HG02970 (cell line): Measurements from ENCODE around the gene MDM1.

Source experiments
- ATAC-seq: cut with Tn5 transposase; IDR thresholded peaks from one replicate; pipeline ENCODE4 v1.9.1; 2021; ENCODE audit warnings: mild to moderate bottlenecking, moderate library complexity, moderate number of reproducible peaks; ENCODE audit not compliant: unreplicated experiment, low FRiP score

Gene MDM1, protein sequence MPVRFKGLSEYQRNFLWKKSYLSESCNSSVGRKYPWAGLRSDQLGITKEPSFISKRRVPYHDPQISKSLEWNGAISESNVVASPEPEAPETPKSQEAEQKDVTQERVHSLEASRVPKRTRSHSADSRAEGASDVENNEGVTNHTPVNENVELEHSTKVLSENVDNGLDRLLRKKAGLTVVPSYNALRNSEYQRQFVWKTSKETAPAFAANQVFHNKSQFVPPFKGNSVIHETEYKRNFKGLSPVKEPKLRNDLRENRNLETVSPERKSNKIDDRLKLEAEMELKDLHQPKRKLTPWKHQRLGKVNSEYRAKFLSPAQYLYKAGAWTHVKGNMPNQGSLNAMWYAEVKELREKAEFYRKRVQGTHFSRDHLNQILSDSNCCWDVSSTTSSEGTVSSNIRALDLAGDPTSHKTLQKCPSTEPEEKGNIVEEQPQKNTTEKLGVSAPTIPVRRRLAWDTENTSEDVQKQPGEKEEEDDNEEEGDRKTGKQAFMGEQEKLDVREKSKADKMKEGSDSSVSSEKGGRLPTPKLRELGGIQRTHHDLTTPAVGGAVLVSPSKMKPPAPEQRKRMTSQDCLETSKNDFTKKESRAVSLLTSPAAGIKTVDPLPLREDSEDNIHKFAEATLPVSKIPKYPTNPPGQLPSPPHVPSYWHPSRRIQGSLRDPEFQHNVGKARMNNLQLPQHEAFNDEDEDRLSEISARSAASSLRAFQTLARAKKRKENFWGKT

DNA sequence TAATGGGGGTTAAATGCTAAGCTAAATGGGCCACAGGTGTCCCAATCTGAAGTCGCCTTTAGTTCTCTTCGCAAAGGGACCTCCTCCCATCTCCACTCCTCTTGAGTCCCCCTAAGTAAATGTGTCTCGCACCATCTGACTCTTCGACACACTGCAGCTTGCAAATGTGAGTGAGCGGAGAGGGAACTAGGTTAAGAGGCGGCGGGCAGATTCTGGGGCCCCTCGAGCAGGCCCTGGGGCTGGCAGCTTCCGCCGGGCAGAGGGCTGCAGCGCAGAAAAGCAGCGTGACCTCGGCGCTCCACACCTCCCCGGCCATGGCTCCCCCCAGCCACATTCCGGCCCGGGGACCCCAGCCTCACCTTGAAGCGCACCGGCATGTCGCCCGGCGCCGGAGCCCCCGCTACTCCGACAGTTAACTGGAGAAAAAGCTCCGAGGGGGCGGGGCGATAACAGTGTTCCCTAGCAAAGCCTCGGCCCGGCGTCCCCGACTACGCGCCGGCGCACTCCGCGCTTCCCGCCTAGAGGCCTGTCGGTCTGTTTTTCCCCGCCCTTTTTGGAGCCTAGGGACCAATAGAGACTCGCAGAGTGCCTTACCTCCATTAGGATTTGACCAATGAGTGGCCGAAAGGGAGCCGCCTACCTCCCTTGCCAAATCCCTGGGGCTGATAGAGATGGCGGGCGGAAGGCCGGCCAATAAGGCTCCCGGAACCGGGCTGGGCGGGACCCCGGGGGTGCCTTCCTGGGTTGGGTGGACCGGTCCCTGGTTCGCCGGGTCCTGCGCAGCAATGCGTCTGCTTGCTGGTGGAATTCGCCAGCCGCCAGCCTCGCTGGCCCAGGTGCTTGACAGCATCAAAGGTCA, at the start of gene MDM1:
Gene MDM1 (minus strand): TSS at position 494 of the 859 bp plus-strand sequence. CDS start 117 bp downstream, at position 377.
- ATAC-seq = peak; percentile 99

DNA sequence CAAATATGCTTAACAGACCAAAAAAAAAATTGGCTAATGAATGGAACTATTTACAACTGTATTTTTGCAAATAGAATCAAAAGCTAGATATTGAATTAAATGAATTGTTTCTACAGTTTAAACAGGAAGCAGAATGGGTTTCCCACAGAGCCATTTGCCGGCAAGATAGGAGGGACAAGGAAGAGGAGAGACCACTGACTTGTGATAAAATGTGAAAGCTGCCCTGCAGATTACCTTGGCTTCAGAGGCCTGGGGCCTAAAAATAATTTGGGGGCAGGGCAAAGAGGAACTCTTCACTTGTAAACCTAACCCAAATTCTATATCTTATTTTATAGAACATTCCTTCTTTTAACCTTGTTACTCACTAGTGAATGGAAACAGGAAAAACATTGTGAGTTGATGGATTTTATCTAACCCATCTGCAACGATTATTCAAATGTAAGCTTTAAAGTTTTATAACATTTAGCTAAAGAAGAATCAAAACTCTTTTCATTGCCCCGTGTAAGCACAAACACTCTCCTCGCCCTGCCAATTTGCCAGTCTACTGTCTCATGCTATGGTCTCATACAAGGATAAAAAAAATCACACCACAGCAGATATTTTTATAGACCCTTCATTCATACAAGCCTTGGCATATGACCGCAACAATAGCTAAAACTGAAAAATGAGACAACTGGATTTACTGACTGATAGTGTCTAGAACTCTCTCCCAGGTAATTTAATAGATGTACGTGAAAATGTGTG, 49.5 kb upstream of the MDM1 start:
- no peak for ATAC-seq

DNA sequence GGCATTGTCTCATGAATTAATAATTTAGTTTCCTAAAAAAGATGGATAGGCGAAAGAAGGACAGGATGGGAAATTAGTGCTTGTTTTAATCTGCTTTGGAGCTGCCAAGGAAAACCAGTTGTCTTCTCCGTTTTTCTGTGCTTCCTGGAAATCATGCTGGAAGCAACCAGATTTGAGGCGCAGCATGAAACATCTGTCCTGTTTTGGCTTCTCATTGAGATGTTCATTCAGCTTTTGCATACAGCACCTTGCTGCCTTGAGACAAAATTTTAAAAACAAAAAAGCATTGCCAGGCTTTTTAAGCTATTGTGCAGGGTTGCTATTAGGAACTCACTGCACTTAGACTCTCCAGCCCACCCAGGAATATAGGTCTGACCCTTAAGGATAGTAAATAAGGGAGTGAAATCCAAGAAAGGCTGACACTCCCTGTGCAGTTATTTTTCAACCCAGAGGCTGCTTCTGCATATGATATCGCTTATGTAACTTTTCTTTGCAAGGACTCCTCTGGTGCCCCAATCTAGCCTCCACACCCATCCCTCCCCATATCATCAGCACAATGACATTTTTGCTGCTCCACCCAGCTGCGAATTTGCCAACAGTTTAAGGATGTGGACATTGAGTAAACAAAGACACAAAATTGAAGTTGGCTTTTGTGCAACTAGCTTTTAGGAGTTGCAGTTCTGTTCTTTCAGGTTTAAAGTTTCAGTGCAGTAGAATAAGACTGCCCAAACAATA, 46.9 kb upstream of the MDM1 start:
- ATAC-seq = no peak

DNA sequence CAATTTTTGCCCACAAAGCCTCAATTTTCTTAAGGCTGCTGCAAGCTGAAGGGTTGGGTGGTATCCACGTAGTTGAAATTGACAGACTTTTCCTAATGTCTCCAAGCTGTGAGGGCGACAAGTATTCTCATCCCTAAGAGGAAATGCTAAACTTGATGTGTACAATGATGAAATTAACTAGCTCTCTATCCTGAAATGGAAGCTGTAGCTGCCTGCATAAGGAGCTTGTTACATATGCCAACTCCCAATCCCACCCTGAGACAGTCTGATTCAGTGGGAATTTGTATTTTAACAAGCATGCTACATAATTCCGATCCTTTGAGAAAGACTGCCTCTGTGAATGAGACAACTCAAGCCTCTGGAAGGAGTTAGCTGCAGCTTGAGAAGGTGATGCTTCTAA, 45.7 kb upstream of the MDM1 start:
- no peak for ATAC-seq

DNA sequence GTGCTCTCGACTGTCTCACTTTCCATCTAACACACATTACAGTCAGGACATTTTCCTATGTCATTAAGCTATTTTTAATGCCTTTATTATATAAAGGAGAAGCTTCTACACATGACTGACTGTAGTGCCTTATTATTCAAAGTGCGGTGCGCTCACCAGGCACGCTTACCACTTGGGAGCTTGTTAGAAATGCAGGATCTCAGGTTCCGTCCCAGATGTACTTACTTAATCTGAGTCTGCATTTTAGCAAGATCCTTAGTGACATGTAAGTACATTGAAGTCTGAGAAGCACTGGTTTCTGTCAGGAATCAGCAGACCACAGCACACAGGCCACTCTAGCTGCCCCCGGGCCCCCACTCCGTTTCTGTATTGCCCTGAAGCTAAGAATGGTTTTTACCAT, 44.7 kb upstream of the MDM1 start:
- ATAC-seq = no peak

- no peak for ATAC-seq
Observed at GRCh38 chr12:68375756-68376695, 43.9 kb upstream of the MDM1 start.

- ATAC-seq = peak; percentile 94
Observed at GRCh38 chr12:68374307-68374982, 42.3 kb upstream of the MDM1 start.

- no peak for ATAC-seq
Observed at GRCh38 chr12:68370667-68371066, 38.5 kb upstream of the MDM1 start.

GRCh38 chr12:68370006-68370590, 37.9 kb upstream of the MDM1 start:
- no peak for ATAC-seq

GRCh38 chr12:68368327-68368726, 36.2 kb upstream of the MDM1 start:
- ATAC-seq = no peak

- ATAC-seq = no peak
Observed at GRCh38 chr12:68367903-68368302, 35.7 kb upstream of the MDM1 start.

DNA sequence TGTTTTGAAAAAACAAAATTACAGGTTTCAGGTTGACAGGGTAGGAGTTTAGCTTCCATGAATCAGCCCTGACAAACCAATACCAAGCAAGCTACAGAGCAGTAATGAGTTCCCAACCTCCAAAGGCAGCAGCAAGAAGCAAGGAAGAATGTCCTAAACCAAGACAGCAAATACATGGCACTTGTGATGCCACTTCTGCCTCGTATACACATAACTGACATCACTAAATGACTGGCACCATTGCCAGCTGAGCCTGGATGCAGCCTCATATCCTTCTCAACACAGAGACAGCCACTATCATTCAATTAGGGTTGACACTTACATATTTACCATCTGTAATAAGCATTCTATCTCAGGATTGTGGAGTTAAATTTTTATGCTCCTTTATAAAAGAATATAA, 35.0 kb upstream of the MDM1 start:
- ATAC-seq = no peak

DNA sequence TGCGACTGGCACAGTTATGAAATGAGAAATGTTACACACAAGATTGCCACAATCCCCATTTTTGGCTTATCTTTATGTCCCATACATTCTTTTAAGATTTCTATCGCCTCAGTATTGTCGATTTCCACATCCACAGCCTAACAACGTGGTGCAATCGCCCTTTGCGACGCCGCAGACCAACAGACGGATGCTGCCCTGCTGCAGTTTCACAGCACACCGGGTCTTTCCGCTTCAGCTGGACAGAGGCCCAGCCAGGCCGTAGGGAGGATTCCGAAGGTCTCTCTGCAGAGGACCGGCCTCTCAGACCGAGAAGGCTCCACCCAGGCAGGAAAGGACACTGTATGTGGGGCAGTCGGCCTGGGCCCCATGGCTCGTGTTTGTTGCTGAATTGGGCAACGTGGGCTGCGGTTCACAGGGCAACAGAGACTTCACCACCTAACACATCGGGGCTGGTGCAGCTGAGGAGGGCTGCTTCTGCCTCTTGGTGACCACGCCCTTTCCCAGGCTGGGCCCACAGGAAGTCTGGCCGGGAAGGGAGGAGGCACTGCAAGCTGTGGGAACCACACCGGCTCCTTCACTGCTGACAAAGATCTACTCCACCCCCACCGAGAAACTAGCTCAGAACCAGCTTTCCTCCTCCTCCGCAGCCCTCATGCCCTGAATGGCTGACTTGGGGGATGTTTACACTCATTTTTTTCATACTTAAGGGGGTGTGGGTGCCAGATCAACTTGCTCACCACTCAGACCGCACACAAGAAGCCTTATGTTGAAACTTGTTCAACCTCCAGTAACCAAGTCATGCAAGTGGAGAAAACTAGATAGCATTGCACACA, 32.9 kb upstream of the MDM1 start:
- ATAC-seq = peak; percentile 68

GRCh38 chr12:68364328-68364727, 32.2 kb upstream of the MDM1 start:
- ATAC-seq = no peak

DNA sequence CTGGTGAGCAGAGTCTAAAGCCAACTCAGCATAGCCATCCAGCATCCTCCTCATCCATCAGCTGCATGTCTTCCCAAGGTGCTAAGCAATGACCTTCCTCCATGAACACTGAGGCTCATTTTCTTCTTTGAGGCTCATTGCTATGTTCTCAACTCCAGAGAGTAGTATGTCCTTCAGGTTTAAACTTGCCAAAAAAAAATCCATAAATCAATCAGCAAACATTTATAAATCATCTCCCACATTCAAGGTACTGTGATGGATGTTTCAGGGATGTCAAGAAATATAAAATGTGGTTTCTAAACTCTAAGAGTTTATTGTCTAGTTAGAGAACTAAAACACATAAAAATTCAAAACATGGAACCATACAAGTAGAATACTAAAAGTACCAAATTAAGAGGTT, 29.8 kb upstream of the MDM1 start:
- no peak for ATAC-seq

- no peak for ATAC-seq
Observed at GRCh38 chr12:68359674-68360073, 27.5 kb upstream of the MDM1 start.
